ENCODE data around the gene C21orf58.
A peak's percentile ranks its signal among the peaks of the same experiment; 100 is the strongest.

Gene C21orf58

DNA sequence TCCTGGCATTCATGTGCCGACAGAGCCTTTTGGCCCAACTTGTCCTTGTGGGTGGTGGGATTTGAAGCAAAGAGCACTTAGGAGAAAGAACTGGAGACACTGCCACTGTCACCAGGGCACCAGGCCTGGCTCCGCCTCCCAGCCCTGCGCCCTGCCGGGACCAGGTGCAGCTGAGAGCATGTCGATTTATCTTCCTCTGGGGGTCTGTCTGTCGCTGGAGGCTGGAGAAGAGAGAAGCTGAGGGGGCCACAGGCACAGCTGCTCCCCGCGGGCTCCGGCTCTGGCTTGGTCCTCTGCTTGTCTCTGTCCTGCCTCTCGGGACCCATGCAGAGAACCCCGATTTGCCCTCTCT, 28.5 kb upstream of the C21orf58 start:
- no peak for DNase-seq

DNA sequence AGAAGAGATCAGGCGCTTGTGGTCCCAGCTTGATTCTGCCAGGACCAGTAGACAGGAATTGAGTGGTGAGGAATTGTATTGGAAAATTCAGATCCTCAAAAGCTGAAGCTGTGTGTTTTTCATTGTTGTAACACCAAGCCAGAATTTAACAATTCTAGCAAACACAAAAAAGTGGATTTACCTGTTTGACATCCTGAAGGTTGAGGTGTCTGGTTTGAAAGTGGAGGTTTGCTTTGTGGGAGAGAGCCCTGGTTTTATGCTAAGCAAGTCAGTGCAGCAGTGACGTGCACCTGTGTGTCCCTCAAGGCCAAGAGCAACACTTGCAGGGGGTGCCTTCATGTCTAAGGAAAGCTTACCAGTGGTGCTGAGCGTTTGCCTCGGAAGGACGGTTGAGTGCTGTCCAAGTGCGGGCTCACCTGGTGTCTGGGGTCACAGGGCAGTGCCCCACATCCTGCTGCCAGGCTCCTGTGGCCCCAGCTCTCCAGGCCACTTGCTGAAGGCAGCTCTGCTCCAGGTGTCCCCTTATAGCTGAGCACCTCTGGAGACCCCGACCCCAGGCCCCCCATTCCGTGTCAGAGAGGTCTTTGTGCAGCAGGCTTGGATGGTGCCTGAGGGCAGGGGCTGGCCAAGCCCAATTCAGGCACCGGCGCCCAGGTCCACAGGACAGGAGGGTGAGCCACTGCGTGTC, 27.9 kb upstream of the C21orf58 start:
- DNase-seq: no peak

DNA sequence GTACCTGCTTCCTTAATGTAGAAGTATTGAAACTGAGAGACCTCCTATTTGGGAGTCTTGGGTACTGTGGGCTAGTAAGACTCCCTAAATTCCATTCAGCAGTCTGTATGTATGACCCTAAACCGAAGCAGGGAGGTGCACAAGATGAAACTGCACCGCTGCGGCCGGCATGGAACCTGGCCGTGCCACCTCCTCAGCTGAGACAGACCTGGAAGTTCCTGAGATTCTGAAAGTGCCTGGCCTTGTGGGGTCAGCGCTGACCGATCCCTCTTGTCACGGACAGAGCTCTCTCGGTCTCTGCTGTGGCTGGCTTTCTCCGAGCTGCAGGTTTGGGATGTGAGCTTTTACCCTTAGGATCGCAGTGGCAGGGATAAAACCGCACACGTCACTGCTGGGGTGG, 27.3 kb upstream of the C21orf58 start:
- DNase-seq: no peak

DNA sequence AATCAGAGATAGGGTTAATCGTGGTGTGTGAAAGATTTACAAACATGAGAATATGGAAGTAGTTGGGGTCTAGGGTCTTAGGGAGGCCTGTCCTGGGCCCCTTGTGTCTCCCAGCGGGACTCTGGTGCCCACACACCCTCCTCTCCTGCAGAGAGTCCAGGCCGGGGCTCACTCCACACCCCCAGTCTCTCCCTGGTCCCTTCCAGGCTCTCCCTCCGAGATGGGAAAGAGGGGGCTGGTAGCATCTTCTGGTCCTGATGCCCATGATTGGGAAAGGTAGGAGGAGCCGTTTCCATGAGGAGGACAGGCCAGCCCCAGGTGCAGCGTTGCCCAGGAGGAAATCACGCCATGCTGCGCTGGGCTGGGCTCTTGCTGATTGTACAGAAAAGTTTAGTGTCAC, 26.9 kb upstream of the C21orf58 start:
- no peak for DNase-seq

DNA sequence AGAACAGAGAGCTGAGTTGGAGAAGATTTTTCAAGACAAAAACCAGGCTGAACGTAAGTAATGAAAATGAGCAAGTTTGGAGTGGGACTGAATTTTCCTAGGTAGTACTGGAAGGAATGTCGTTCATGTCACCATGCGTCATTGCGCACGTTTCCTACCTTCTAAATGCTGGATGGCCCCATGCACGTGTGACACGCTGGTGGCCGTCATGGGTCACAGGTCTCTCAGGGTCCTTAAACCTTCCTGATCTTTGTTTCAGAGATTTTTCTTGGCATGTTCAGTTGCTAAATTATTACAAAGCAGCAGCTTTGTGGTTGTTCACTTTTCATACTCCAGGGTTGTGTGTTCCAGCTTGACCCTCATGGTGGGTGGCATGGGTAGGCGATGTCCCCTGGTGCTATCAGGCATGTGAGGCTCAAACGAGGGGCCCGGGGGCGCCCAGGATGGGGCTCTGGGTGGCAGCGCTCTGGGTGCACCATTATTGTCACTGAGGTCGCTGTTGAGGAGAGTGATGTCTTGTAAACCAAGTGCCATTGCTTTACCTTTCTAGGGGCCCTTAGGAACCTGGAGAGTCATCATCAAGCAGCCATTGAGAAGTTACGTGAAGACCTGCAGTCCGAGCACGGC, 25.6 kb upstream of the C21orf58 start:
- no peak for DNase-seq

DNA sequence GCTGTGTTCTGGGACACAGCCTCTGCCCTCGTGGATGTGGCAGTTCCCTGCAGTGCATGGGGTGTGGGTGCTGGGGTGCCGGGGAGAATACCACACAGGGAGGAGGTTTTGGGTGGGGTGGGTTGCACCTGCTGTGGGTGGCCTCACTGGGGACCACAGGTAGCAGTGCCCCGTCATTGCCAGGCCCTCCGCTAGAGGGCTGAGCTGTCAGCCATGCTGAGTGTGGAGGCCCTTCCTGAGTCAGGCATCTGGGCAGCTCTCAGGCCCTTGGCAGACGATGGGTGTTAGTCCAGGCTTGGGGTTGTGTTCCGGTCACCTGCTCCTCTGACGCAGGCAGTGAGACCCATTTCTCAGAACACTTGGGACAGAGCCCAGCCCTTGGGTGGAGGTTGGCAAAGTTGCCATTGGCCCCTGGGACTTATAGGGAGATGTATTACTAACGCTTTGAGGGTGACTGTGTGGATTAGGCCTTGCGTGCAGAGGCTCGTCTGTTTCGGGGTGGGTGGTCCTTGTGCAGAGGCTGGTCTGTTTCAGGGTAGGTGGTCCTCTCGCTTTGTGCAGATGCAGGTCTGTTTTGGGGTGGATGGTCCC, 24.2 kb upstream of the C21orf58 start:
- DNase-seq: no peak

DNA sequence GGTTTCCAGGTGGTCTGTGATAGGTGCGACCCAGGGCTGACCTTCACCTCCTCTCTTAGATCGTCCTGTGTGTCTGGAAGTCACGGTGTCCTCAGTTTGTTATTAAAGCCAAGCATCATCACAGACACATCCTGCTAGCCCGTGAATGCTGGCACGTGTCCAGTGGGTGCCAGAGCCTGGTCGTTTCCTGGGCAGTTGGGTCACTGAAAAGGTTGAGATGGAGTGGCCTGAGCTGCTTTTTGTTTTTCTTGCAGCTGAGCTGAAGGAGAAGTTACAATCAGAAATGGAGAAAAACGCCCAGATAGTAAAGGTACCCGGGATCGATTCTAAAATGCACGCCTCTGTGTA, 23.5 kb upstream of the C21orf58 start:
- DNase-seq: no peak

DNA sequence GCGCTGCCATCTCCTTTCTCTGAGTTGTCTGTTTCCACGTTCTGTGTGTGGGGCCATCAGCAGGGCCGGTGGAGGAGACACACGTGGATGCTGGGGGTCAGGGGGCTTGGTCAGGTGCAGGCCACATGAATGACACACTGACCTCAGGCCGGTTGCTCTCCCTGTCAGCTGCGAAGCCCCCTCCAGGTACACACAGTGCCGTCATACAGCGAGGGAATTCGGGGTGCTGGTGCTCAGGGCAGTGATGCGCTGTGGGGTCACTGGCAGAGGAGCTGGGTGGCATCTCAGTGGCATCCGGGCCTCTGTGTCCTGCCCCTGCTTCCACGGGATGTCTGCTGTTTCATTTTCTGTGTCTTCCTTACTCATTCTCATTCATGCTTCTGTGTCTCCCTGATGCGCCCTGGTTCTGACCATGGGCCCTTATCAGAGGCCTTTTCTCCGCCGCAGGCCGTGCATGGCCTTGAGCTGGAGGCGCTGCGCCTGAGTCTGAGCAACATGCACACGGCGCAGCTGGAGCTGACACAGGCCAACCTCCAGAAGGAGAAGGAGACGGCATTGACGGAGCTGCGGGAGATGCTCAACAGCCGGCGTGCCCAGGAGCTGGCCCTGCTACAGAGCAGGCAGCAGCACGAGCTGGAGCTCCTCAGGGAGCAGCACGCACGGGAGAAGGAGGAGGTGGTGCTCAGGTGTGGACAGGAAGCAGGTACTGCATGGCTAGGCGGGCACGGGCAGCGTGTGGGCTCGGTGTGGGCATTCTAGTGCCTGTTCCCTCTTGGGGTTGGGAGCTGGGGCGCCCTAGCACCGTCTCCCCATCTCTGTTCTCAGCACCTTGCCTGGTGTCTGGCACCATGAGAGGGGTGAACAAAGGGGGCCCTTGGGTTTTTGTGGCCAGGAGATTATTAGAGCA, 22.9 kb upstream of the C21orf58 start:
- no peak for DNase-seq

DNA sequence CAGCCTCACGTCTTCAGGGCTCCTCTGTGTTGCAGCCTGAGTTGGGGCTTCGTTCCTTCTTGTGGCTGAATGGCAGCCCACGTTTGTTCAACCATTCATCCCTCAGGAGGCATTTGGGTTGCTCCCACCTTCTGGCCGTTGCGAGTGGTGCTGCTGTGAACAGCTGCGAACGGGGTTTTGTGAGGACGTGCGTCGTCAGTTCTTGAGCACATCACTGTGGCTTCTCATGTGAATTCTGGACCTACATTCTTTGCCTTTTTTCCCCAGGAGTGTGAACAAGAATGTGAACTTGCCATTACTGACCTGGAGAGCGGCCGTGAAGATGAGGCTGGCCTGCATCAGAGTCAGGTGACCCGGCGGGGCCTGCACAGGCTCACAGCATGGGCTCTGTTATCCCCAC, 22.2 kb upstream of the C21orf58 start:
- DNase-seq: no peak

DNA sequence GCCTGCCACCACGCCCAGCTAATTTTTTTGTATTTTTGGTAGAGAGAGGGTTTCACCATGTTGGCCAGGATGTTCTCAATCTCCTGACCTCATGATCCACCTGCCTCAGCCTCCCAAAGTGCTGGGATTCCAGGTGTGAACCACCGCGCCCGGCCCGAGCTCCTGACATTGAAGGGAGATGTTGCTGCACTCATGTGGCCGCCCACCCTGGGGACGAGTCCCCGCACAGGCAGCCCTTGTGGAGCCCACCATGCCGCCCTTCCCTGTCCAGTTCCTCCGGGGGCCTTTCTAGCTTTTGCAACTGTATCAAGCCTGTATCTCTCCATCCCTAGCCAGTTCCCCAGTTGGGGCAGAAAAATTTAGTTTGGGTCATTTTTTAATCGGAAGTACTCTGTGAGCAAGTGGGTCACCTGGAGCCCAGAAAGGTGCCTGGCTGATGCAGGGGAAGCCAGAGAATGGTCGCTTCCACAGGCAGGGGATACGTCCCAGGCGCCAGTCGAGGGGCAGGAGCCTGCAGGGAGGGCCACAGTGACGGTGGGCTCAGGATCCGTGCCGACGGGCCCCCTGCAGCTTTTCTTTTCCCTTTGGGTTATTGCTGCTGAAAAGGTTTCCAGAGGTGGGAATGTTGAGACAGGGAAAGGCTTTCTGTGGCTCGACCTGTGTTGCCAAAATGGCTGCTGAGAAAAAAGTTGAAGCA, 20.7 kb upstream of the C21orf58 start:
- DNase-seq: no peak

DNA sequence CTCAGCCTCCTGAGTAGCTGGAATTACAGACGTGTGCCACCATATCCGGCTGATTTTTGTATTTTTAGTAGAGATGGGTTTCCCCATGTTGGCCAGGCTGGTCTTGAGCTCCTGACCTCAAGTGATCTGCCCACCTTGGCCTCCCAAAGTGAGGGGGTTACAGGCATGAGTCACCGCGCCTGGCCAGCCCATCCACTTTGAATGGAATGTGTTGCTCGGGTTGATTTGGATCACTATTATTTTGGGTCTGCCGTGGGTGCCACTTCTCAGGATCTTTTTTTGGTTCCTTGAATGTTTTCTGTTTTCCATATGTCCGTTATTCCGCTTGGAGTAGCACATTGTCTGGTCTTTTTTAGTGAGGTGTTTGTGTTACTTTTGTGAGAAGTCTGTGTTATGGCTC, 17.3 kb upstream of the C21orf58 start:
- DNase-seq: no peak

DNA sequence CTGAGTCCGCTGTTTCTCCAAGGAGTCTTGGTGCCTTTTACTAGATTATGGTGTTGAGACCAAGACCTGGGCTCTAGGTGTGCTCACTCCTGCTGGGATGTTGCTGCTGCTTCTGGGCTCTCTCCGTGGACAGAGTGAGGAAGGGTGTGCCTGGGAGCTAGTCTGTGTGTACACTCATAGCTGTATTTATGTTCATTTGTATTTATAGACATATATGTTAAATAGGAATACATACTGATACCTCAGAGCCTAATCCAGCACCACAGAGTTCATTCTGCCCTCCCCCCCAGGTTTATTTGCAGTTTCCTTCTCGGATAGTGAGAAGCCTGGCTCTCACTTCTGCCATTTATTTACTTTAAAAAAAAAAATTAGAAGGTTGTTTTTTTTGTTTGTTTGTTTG, 12.9 kb upstream of the C21orf58 start:
- DNase-seq: no peak

DNA sequence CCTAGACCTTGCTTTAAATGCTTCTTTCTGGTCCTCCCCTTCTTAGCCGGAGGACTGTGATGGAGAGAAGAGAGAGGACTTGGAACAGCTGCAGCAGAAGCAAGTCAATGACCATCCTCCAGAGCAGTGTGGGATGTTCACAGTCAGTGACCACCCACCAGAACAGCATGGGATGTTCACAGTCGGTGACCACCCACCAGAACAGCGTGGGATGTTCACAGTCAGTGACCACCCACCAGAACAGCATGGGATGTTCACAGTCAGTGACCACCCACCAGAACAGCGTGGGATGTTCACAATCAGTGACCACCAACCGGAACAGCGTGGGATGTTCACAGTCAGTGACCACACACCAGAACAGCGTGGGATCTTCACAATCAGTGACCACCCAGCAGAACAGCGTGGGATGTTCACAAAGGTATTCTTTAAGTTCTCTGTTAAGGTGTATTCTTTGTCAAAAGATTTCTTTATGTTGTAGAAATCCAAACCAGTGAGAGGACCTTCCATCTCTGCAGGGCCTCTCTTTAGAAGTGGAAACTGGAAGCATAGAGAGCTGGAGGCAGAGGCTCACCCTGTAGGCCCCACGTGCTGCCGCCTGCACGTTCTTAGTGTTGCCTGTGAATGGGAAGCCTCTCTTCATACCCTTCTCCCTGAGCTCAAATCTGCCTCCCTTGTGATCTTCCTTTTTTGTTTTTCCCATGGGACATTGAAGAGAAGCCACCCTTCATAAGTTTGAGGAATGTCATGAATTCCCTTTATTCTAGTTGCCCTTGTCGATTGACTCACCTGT, 10.9 kb upstream of the C21orf58 start:
- DNase-seq: no peak

DNA sequence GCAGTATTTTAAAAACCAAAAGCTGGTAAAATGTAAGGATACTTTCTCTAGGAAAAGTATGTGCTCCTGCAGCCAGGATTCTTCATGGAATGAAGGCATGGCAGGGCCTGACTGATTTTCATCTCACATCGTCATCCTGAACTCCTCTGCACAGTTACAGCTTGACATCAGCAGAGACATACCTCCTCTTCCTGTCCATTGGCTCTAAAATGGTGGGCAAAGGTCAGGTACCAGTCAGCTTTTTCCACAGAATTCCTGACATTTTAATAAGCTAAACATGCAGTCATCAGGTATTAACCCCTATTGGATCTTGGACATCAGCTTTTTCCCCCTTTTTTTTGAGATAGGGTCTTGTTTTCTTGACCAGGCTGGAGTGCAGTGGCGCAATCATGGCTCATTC, 6.1 kb upstream of the C21orf58 start:
- DNase-seq: no peak

DNA sequence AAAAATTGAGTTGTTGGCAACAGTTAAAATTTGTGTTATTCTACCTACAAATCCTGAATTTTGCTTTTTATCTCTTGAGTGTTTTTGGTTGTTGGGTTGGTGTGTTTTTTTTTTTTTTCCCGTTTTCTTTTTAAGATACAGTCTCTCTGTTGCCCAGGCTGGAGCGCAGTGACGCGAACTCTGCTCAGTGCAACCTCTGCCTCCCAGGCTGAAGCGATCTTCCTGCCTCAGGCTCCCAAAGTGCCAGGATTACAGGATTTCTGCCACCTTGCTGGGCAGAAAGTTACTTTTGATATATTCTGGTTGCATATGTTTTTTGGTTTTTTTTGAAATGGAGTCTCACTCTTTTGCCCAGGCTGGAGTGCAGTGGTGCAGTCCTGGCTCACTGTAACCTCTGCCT, 4.5 kb upstream of the C21orf58 start:
- DNase-seq: no peak

DNA sequence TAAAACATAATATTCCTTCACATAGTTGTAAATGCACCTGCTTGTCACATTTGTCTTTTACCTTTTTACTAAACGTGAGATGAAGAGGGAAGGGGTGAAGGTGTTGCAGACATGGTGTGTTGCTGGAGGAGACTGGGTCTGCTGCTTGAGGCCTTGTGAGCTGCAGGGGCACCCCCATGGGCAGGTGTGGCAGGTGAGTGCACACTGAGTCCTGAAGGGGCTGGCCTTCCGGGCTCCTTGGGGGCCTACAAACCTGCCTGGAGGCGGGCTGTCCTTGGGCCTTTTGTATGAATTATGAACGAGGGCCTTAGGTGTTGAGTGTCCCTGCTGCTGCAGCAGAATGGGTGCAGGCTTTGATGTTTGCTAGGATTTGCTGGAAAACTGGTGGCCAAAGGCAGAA, 4.0 kb upstream of the C21orf58 start:
- DNase-seq: no peak

DNA sequence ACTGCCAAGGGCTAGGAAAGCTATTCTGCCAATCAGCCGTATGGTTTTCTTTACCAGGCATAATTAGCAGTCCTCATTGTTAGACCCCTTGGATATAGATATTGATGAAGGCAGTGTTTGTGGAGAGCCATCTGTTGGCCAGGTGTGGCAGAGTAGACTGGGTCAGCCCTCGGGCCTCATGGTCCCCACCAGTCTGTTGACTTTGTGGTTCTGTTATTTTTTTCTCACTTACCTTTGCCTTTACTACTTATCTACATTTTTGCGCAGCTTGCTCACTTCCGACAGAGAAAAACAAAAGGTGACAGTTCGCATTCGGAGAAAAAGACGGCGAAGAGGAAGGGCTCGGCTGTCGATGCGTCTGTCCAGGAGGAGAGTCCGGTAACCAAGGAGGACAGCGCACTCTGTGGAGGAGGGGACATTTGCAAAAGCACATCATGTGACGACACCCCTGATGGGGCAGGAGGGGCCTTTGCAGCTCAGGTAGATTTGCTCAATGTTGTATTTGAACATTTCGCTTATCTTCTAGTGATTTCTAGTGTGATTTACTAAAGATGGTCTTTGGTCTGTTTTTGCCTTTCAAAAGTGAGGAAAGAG, 2.5 kb upstream of the C21orf58 start:
- DNase-seq: no peak

DNA sequence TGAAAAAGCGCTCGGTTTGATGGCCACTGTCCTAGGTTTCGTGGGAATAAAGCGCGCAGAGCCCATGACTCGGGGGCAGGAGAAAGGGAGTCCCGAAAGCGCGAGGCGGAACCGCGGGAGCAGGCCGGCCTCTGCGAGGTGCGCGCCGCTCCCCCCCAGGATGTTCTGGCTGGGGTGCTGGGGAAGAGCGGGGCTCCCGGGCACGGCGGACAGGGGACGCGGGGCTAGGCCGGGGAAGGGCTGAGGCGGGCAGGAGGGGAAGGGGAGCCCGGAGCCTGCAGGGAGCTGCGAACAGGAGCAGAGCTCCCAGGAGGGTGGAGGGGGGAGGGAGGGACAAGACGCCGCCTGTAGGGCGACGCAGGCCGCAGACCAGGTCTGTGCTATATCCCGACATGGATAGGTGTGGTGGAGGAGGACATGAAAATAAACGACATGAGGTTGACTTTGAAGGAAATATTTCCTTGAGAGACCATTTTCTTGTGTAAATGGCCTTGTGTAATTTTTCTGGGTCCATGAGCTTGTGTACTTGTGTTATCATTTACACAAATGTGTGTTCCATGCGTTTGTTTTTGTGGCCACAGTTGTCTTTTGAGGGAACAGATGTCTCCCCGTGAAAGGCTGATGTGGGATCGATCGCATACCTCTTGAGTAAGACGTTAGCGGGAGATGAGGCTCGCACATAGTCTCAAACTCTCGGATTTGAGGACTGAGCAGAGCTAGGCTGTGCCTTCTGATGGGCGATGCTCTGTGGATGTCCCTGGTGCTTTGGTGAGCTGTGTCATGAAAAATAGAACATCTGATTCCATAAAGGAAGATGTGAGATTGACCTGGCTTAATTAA, 1.6 kb upstream of the C21orf58 start:
- DNase-seq: peak; percentile 32

DNA sequence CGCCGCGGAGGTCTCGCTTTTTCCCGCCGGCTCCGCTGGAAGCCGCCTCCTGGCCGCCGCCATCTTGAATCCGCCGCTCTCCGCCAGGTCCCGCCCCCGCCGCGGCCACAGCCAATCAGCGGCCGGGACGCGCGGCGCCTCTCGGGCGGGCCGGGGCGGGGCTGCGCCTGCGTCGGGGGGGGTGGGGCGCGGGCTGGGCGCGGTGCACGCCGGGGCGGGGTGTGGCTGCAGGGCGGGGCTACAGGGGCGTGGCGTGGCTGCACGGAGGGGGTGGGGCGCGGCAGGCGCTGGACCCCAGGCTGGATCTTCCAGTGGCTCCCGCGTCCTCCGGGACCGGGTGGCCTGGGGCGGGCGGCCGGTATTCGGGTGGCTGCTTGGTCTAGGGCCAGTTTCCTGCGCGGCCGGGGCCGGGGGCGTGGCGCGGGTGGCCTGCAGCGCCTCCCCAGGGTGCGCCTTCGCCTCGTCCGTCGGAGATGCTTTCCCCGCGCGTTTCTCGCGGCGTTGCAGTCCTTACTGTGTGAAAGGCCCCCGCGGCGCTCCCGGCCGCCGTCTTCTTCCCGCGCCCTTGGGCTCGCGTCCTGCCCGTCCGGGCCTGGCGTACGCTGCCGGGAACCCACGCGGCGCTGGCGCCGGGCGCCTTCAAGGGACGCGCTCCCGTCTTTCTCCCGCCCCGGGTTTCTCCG, 861 bp upstream of the C21orf58 start:
- peak; percentile 87 for DNase-seq

DNA sequence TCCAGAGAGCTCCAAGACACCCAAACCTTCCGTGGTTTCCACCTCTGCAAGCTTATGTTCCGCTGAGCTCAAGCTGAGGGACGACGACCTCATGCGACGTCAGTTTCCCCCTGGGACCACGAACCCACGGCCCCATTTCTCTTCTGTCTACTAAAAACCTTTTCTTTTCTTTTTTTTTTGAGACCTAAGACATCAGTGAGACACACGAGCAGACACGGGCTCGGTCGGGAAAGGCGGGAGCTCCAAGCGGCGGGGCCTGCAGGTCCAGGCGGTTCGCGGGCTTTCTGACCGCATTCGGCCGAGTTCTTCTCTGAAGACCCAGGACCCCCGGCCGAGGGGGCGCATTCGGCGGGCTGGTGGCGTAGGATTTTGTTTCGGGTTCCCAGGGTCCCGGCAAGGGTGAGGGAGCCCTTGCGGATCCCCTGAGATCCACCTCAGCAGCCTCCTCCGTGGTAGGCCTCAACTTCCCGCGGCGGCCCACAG, 402 bp downstream of the C21orf58 start:
- no peak for DNase-seq

Measured in CD4-positive, alpha-beta T cell treated with Interleukin-10 for 1 hour (primary cell).